Kidney tubule cell (primary cell): ENCODE results near the gene EEIG2.
A peak's percentile ranks its signal among the peaks of the same experiment; 100 is the strongest.
"Not testable (repeated sequence)": the region's sequence is repeated elsewhere in the genome, so short reads cannot be mapped to it uniquely, and the experiment has no call there.

ENCODE experiments used
- DNase-seq: peaks from one replicate; pipeline ENCODE4 v3.0.0-alpha.2; 2018; ENCODE audit warnings: low spot score

EEIG2 gene

GRCh38 chr1:108547493-108547892, 12.4 kb upstream of the EEIG2 start:
- DNase-seq = not testable (repeated sequence)

GRCh38 chr1:108551137-108551862, 8.6 kb upstream of the EEIG2 start:
- DNase-seq = no peak

GRCh38 chr1:108553905-108554304, 6.0 kb upstream of the EEIG2 start:
- DNase-seq = no peak

DNA sequence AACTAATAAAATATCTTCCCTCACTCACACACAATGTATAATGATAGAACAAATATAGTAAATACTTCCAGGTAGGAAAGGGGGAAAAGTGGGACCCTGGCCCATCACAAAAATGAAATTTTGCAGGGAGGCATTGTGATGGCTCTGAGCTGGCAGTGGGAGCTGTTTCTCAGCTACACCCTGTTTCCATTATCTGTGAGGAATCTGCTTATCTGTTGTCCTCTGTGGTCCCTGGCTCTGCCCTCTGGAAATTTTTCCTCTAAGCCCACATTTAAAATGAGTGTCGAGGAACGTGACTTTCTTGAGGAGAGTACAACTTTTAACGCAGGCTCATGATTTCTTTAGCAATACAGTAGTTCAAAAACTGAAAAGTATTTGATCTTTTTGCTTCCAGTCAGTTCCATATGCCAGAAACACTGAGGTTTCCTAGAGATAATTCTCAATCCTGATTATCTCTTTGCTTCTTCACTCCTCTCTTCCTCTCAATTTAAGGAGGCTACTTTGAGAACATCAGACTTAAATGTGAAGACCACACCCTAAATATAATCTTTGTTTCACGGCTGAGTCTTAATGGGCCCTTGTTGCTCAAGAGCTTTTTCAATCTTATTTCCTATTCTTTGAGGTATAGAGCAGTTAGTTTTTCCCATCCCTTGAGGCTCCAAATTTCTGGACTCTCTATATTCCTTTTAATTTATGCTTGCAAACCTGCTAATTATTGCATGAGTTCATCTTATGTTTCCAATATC, 5.0 kb upstream of the EEIG2 start:
- no peak for DNase-seq

DNA sequence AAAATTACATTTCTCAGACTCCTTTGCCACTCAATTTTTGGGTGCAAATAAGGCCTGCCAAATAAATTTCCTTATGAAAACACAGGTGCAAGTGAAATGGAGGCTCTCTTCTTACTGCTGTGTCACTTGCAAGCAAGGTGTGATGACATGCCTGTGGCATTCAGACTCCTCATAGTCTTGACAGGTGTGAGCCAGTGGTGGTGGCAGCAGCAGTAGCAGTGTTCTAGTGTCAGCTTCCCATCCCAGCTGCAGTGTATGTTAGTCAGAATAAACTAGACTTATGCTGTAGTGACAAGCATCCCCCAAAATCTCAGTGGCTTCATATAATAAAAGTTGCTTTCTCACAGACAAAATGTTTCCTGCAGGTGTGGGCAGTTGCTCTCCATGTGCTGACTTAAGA, 3.8 kb upstream of the EEIG2 start:
- DNase-seq = peak; percentile 44

GRCh38 chr1:108556499-108556898, 3.4 kb upstream of the EEIG2 start:
- DNase-seq = no peak

DNA sequence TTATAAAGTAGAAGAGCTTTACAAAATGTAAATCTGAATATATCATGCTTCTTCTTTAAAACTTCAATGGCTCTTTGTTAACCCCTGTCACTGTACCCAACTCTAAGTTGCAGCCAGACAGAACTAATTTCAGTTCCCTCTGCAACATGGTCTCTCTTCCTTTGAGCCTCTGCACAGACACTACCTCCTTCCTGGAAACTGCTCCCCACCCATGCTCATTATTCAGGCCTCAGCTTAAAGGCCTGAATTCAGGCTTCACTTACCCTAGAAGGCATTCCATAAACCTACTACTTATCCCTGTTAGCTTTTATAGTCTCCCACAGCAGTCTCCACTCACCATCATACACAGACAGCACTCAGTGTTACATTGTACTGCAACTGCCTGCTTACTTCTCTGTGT, 2.6 kb upstream of the EEIG2 start:
- no peak for DNase-seq

GRCh38 chr1:108560189-108560873, 431 bp downstream of the EEIG2 start:
- peak; percentile 15 for DNase-seq

DNA sequence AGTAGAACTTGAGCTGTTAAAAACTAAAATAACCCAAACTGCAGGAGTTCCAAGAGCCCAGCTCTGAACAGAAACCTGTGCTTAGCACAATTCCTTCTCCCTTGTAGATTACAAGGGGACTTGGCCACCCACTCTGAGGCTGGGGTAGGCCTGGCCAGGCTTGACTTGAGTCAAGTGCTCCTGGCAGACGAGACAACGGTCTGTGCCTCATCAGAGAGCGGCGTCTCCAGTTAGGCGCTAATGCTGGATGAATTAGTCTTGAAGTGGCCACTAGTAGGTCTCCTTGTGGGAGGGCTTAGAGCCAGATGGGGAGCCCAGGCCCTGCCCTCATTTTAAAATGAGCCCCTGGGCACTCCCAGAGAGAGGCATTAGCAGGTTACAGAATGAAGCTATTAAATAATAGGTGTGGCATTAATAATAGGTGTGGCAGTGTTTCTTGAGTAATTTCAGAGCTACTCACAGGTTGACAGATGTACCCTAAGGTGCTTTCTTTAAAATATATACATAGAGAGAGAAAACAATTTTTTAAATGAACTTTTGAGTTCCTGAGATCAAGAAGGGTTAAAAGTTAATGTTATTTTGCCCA, 1.1 kb downstream of the EEIG2 start:
- peak; percentile 58 for DNase-seq

DNA sequence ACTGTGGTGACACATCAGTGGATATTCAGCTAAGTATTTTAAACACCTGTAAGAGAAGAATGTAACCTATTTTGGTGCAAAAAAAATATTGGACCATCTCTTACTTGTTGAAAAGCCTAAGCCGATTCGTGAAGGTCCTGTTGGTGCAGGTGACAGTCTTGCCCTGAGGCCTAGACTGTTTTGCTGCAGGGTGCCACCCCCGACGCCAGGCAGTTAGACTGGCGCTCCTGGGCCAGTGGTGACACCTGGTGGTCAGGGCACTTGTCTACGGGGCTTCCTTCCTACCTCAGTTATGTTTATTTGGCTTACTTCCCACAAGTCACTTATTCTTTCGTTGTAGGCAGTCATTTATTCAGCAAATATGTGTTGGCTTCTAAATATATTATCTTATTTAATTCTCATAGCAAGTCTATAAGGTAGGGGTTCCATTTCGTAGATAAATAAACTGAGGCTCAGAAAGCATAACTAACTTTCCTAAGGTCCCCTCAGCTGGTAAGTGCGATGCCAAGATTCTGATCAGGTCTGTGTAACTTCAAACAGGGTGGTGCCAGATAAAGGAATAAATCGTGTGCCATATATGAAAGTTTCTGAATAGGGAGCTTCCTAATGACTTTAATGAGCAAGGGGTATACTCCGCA, 1.9 kb downstream of the EEIG2 start:
- peak; percentile 76 for DNase-seq

GRCh38 chr1:108563808-108564207, 3.9 kb downstream of the EEIG2 start:
- DNase-seq = no peak

DNA sequence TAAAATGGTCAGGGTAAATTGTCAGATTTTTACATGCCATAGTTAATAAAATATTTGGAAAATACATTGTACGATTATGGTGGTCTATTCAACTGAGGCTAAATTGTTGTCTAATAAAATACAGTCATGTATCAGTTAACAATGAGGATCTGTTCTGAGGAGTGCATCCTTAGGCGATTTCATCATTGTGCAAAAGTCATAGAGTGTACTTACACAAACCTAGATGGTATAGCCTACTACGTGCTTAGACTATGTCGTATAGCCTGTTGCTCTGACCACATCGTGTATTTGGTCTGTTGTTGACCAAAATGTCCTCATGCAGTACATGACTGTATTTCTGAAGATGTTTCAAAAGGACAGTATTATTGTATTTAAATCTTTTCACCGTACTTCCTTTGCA, 5.2 kb downstream of the EEIG2 start:
- DNase-seq = no peak

DNA sequence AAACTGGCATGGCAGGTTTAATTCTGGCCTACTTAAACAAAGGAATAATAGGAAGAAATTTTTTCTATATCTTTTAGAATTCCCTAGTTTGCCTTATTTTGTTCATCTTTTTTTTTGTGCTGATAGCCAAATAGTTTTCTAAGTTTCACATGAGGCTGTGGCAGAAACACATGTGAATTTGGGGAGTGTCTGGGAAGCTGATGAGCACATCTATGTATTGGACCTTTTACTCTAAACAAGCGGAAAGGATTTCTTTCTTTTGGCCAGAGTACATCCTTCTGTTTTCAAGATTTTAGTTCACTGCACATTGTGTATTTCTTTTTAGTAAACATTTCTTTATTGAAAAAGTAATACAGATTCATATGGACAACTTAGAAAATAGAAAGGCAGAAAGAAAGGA, 5.6 kb downstream of the EEIG2 start:
- DNase-seq = no peak

DNA sequence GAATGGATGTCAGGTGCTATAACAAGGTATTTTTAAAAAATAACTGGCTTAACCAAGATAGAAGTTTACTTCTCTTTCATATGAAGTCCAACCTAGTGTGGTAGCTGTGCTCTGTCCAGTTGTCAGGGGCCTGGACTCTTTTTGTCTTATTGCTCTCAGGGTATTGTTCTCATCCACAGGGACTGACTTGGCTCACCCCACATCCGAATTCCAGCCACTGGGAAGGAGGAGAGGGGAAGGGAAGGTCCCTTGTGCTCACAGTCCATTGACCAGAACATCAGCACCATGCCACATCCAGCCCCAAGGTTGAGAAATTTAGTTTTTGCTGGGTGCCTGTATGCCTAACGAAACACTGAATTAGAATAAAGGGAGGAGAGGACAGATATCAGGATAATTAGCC, 8.7 kb downstream of the EEIG2 start:
- no peak for DNase-seq

DNA sequence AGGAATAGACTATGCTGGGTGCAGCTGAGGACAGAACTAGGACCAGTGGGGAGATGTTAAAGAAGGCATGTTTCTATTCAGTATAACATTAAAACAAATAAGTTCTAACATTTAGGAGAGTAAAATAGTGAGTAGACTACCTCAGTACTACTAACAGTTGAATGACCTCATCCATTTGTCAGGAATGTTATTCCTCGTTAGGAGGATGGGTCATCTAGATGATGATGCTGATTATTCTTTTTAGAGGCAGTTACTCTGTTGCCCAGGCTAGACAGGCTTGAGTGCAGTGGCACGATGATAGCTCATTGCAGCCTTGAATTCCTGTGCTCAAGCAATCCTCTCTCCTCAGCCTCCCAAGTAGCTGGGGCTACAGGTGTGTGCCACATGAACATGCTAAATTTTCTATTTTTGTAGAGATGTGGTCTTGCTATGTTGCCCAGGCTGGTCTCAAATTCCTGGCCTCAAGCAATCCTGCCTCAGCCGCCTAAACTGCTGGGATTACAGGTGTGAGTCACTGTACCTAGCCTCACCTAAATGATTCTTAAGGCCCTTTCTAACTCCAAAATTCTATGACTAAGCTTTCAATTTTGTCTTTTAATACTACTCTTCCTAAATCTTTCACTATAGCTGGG, 9.3 kb downstream of the EEIG2 start:
- DNase-seq = no peak

- peak; percentile 38 for DNase-seq
Measured at GRCh38 chr1:108570128-108570527, 10.2 kb downstream of the EEIG2 start.

GRCh38 chr1:108570998-108571401, 11.1 kb downstream of the EEIG2 start:
- no peak for DNase-seq

GRCh38 chr1:108572182-108572581, 12.3 kb downstream of the EEIG2 start:
- DNase-seq = no peak

DNA sequence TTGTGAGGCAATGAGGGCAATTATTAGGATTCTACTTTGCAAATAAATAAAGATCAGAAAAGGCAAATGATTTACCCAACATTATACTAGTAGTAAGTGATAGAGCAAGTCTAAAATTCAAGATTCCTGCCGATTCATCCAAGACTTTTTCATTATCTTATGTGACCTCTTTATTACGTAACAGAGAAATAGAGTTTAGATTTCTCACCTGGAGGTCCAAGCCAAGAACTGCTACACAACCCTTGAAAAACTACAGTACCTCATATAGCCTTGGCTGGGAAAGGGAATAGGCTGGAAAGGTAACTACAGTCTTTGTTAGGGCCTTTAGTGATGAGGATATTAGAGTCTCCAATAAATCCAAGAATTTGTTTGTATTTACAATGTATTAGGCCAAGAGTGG, 13.3 kb downstream of the EEIG2 start:
- DNase-seq = no peak

- DNase-seq = no peak
Measured at GRCh38 chr1:108574008-108574407, 14.1 kb downstream of the EEIG2 start.

DNA sequence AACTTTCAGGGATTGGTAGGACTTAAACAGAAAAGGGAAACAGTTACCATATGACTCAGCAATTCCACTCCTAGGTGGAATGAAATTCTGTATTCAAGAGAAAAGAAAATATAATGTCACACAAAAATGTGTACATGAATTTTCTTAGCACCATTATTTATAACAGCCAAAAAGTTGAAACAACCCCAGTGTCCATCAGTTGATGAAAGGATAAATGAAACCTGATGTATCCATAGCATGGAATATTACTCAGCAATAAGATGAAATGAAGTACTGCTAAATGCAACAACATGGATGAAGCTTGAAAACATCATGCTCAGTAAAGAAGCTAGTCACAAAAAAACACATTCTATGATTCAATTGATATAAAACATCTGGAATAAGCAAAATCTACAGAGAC, 15.5 kb downstream of the EEIG2 start:
- DNase-seq = no peak
